IPS-15b (cell line): ENCODE data around the gene RPS6KA2.
"Not testable (repeated sequence)": the region's sequence is repeated elsewhere in the genome, so short reads cannot be mapped to it uniquely, and the experiment has no call there.

Experiments
- H3K27me3 ChIP-seq: one replicate; pipeline ENCODE4 v1.6.1; 2013; ENCODE audit warnings: low read length; ENCODE audit not compliant: control insufficient read depth, insufficient read depth
- H3K36me3 ChIP-seq: one replicate; pipeline ENCODE4 v1.6.1; 2013; ENCODE audit warnings: low read length; ENCODE audit not compliant: control insufficient read depth, insufficient read depth
- H3K4me1 ChIP-seq: one replicate; pipeline ENCODE4 v1.6.1; 2013; ENCODE audit warnings: mild to moderate bottlenecking, low read length; ENCODE audit not compliant: control insufficient read depth, insufficient read depth
- H3K4me3 ChIP-seq: one replicate; pipeline ENCODE4 v1.5.1; 2013; ENCODE audit warnings: low read depth, low read length
- H3K9ac ChIP-seq: one replicate; pipeline ENCODE4 v1.6.1; 2013; ENCODE audit warnings: low read depth, mild to moderate bottlenecking, low read length
- H3K9me3 ChIP-seq: one replicate; pipeline ENCODE4 v1.6.1; 2013; ENCODE audit warnings: mild to moderate bottlenecking, low read length; ENCODE audit not compliant: control insufficient read depth, insufficient read depth

Gene RPS6KA2

GRCh38 chr6:166395351-166395750, 231.7 kb downstream of the RPS6KA2 start:
- H3K27me3 ChIP-seq: peaks cover 8% of the 10 kb centered on the region
- H3K36me3 ChIP-seq: no peaks in the 10 kb centered on the region
- H3K9ac ChIP-seq: no peak overlapping the region
- no peak overlapping the region for H3K4me3 ChIP-seq
- no peaks in the 10 kb centered on the region for H3K9me3 ChIP-seq
- no peaks in the 10 kb centered on the region for H3K4me1 ChIP-seq

GRCh38 chr6:166394036-166394892, 232.8 kb downstream of the RPS6KA2 start:
- Histone ChIP-seq H3K27me3 (peaks cover 8% of the 10 kb centered on the region), H3K9me3 (no peaks in the 10 kb centered on the region), H3K4me1 (no peaks in the 10 kb centered on the region), H3K9ac (no peak overlapping the region), H3K36me3 (no peaks in the 10 kb centered on the region), H3K4me3 (no peak overlapping the region)

- Histone ChIP-seq H3K4me3 (no peak overlapping the region), H3K4me1 (no peaks in the 10 kb centered on the region), H3K27me3 (peaks cover 8% of the 10 kb centered on the region), H3K36me3 (no peaks in the 10 kb centered on the region), H3K9ac (no peak overlapping the region), H3K9me3 (no peaks in the 10 kb centered on the region)
Measured at GRCh38 chr6:166393535-166393823, 233.6 kb downstream of the RPS6KA2 start.

GRCh38 chr6:166392755-166393534, 234.1 kb downstream of the RPS6KA2 start:
- not testable (repeated sequence) for H3K9me3 ChIP-seq, H3K27me3 ChIP-seq, H3K9ac ChIP-seq, H3K4me1 ChIP-seq, H3K36me3 ChIP-seq, H3K4me3 ChIP-seq

- Histone ChIP-seq H3K9ac (no peak overlapping the region), H3K4me3 (no peak overlapping the region), H3K36me3 (no peaks in the 10 kb centered on the region), H3K4me1 (no peaks in the 10 kb centered on the region), H3K9me3 (no peaks in the 10 kb centered on the region), H3K27me3 (peaks cover 4% of the 10 kb centered on the region)
Measured at GRCh38 chr6:166389119-166389518, 237.9 kb downstream of the RPS6KA2 start.

- H3K9ac ChIP-seq: no peak overlapping the region
- H3K4me3 ChIP-seq: no peak overlapping the region
- H3K9me3 ChIP-seq: no peaks in the 10 kb centered on the region
- no peaks in the 10 kb centered on the region for H3K4me1 ChIP-seq
- no peaks in the 10 kb centered on the region for H3K27me3 ChIP-seq
- no peaks in the 10 kb centered on the region for H3K36me3 ChIP-seq
Measured at GRCh38 chr6:166388290-166389004, 238.6 kb downstream of the RPS6KA2 start.

GRCh38 chr6:166387642-166388289, 239.3 kb downstream of the RPS6KA2 start:
- no peak overlapping the region for H3K9ac ChIP-seq

GRCh38 chr6:166387098-166387497, 240.0 kb downstream of the RPS6KA2 start:
- not testable (repeated sequence) for H3K36me3 ChIP-seq, H3K27me3 ChIP-seq

More at GRCh38 chr6:166387642-166388289, 239.3 kb downstream of the RPS6KA2 start:
- Histone ChIP-seq H3K4me1 (no peaks in the 10 kb centered on the region), H3K27me3 (no peaks in the 10 kb centered on the region), H3K4me3 (no peak overlapping the region), H3K36me3 (no peaks in the 10 kb centered on the region), H3K9me3 (no peaks in the 10 kb centered on the region)

GRCh38 chr6:166386111-166386510, 240.9 kb downstream of the RPS6KA2 start:
- Histone ChIP-seq H3K4me1 (no peaks in the 10 kb centered on the region), H3K36me3 (no peaks in the 10 kb centered on the region), H3K9me3 (no peaks in the 10 kb centered on the region), H3K9ac (no peak overlapping the region), H3K27me3 (no peaks in the 10 kb centered on the region), H3K4me3 (no peak overlapping the region)

More at GRCh38 chr6:166387098-166387497, 240.0 kb downstream of the RPS6KA2 start:
- not testable (repeated sequence) for H3K4me3 ChIP-seq, H3K9ac ChIP-seq, H3K9me3 ChIP-seq, H3K4me1 ChIP-seq

- Histone ChIP-seq H3K4me3 (peak overlapping the region; percentile 85), H3K9ac (peak overlapping the region; percentile 49)
- H3K36me3 ChIP-seq, H3K27me3 ChIP-seq, H3K4me1 ChIP-seq, H3K9me3 ChIP-seq: not testable (repeated sequence)
Measured at GRCh38 chr6:166383802-166384363, 243.2 kb downstream of the RPS6KA2 start.
